IMR-90 (cell line): ENCODE data around the gene FRMD5. TPM values are rescaled to one million over a fixed set of nuclear protein-coding genes. Genes with fewer than 3 reads are reported as not detected.

Experiments used
- ATAC-seq: fragments of 200-7000 bp; cut with Tn5 transposase; 2 replicates; pipeline ENCODE4 v1.9.1; 2020; ENCODE audit warnings: low read depth, mild to moderate bottlenecking, moderate library complexity
- BruUV-seq: library from RNA; stranded (reverse); fragments of 400-500 nt; replicated peaks from 2 replicates; lab custom pipeline; 2021; lab: Mats Ljungman, UMichigan
- CTCF ChIA-PET: fragments of 300-600 bp; formaldehyde crosslinking; extraction: SDS; loops from one replicate; lab custom pipeline; 2021; ENCODE audit warnings: antibody characterized with exemption; lab: Yijun Ruan, JAX
- POLR2A ChIA-PET: fragments of 300-600 bp; sonication (Branson Sonifier 250); formaldehyde crosslinking; loops from one replicate; lab custom pipeline; 2022; ENCODE audit warnings: antibody characterized with exemption; ENCODE audit not compliant: unreplicated experiment; lab: Charles Lee
- DNase-seq: peaks from one replicate; pipeline ENCODE4 v3.0.0; 2013
- H2AFZ ChIP-seq: replicated peaks from 2 replicates; pipeline ENCODE3; 2013; ENCODE audit warnings: low read length, mild to moderate bottlenecking; ENCODE audit not compliant: poor library complexity
- H2AK5ac ChIP-seq: 2 replicates; pipeline ENCODE4 v1.6.1; 2013; ENCODE audit warnings: low read depth, low read length, inconsistent platforms
- H2AK9ac ChIP-seq: replicated peaks from 2 replicates; pipeline ENCODE3; 2013; ENCODE audit warnings: mild to moderate bottlenecking, low read depth, low read length, moderate library complexity; ENCODE audit not compliant: poor library complexity
- H2BK120ac ChIP-seq: 2 replicates; pipeline ENCODE4 v1.6.1; 2013; ENCODE audit warnings: low read depth, low read length, inconsistent platforms
- H2BK15ac ChIP-seq: 3 replicates; pipeline ENCODE4 v1.6.1; 2013; ENCODE audit warnings: low read depth, low read length, inconsistent platforms
- H2BK20ac ChIP-seq: 2 replicates; pipeline ENCODE4 v1.6.1; 2013; ENCODE audit warnings: low read depth, mild to moderate bottlenecking, inconsistent platforms, low read length, moderate library complexity
- H2BK5ac ChIP-seq: 2 replicates; pipeline ENCODE4 v1.6.1; 2013; ENCODE audit warnings: mild to moderate bottlenecking, low read depth, low read length, inconsistent platforms; ENCODE audit not compliant: poor library complexity, severe bottlenecking
- H3K14ac ChIP-seq: replicated peaks from 2 replicates; pipeline ENCODE4 v1.6.1; 2013; ENCODE audit warnings: low read depth, low read length, inconsistent platforms
- H3K18ac ChIP-seq: 2 replicates; pipeline ENCODE4 v1.6.1; 2013; ENCODE audit warnings: low read depth, low read length, control low read depth
- H3K23ac ChIP-seq: 2 replicates; pipeline ENCODE4 v1.6.1; 2013; ENCODE audit warnings: low read depth, low read length, inconsistent platforms
- H3K27ac ChIP-seq: 2 replicates; pipeline ENCODE4 v1.5.1; 2013; ENCODE audit warnings: mild to moderate bottlenecking, control low read depth, low read length; ENCODE audit not compliant: insufficient read depth
- H3K27me3 ChIP-seq: 2 replicates; pipeline ENCODE4 v1.6.1; 2013; ENCODE audit warnings: low read length; ENCODE audit not compliant: control insufficient read depth, insufficient read depth
- H3K36me3 ChIP-seq: 2 replicates; pipeline ENCODE4 v1.6.1; 2013; ENCODE audit warnings: low read length, mixed read lengths; ENCODE audit not compliant: control insufficient read depth, insufficient read depth
- H3K4ac ChIP-seq: 2 replicates; pipeline ENCODE4 v1.6.1; 2013; ENCODE audit warnings: low read depth, low read length, inconsistent platforms
- H3K4me1 ChIP-seq: 2 replicates; pipeline ENCODE4 v1.6.1; 2013; ENCODE audit warnings: low read length, mixed read lengths; ENCODE audit not compliant: control insufficient read depth, insufficient read depth
- H3K4me2 ChIP-seq: 2 replicates; pipeline ENCODE4 v1.6.1; 2013; ENCODE audit warnings: low read depth, mild to moderate bottlenecking, control low read depth, low read length, moderate library complexity
- H3K4me3 ChIP-seq: 2 replicates; pipeline ENCODE4 v1.5.1; 2013; ENCODE audit warnings: low read depth, mild to moderate bottlenecking, control low read depth, low read length, moderate library complexity; ENCODE audit not compliant: insufficient read depth
- H3K56ac ChIP-seq: 2 replicates; pipeline ENCODE4 v1.6.1; 2013; ENCODE audit warnings: low read length, inconsistent platforms; ENCODE audit not compliant: insufficient read depth; ENCODE audit errors: extremely low read depth
- H3K79me1 ChIP-seq, 2 experiments: 2 replicates each; pipeline ENCODE4 v1.6.1; 2013; ENCODE audit warnings: low read length in 2 of 2, inconsistent platforms in 1 of 2, low read depth in 1 of 2
- H3K9ac ChIP-seq: 2 replicates; pipeline ENCODE4 v1.6.1; 2013; ENCODE audit warnings: low read depth, low read length, control low read depth
- H3K9me1 ChIP-seq: 2 replicates; pipeline ENCODE4 v1.6.1; 2013; ENCODE audit warnings: low read length, inconsistent platforms; ENCODE audit not compliant: insufficient read depth
- H3K9me3 ChIP-seq: 2 replicates; pipeline ENCODE4 v1.6.1; 2013; ENCODE audit warnings: low read length; ENCODE audit not compliant: control insufficient read depth, insufficient read depth
- H4K20me1 ChIP-seq: 2 replicates; pipeline ENCODE4 v1.6.1; 2013; ENCODE audit warnings: low read length, inconsistent platforms; ENCODE audit not compliant: insufficient read depth
- H4K5ac ChIP-seq: 2 replicates; pipeline ENCODE4 v1.6.1; 2013; ENCODE audit warnings: mild to moderate bottlenecking, low read depth, low read length, control low read depth
- H4K8ac ChIP-seq, 2 experiments: 2 replicates each; pipeline ENCODE4 v1.6.1; 2013; ENCODE audit warnings: low read depth in 2 of 2, low read length in 2 of 2, control low read depth in 1 of 2, inconsistent platforms in 1 of 2
- H4K91ac ChIP-seq: 2 replicates; pipeline ENCODE4 v1.6.1; 2013; ENCODE audit warnings: low read depth, low read length, inconsistent platforms; ENCODE audit not compliant: insufficient read depth
- BHLHE40 ChIP-seq: fragments of 150-350 bp; IDR thresholded peaks from 2 replicates; pipeline ENCODE4 v1.6.1; 2016; ENCODE audit warnings: mild to moderate bottlenecking, low read depth, low read length
- CEBPB ChIP-seq: IDR thresholded peaks from 2 replicates; pipeline ENCODE4 v1.6.1; 2012; ENCODE audit warnings: low read depth, low read length, improper control_type of control experiment
- CHD1 ChIP-seq: IDR thresholded peaks from 2 replicates; pipeline ENCODE4 v1.6.1; 2012; ENCODE audit warnings: low read depth, low read length, improper control_type of control experiment
- CTCF ChIP-seq: conservative IDR thresholded peaks from 2 replicates; pipeline ENCODE4 v1.5.1; 2012; ENCODE audit warnings: mild to moderate bottlenecking, low read depth, low read length, improper control_type of control experiment
- ELK1 ChIP-seq: fragments of 150-350 bp; IDR thresholded peaks from 2 replicates; pipeline ENCODE4 v1.6.1; 2016; ENCODE audit warnings: low read depth, mild to moderate bottlenecking, low read length, moderate library complexity, borderline replicate concordance
- FOS ChIP-seq: fragments of 150-350 bp; IDR thresholded peaks from 2 replicates; pipeline ENCODE4 v1.6.1; 2016; ENCODE audit warnings: low read depth, low read length
- MAFK ChIP-seq: IDR thresholded peaks from 2 replicates; pipeline ENCODE4 v1.6.1; 2012; ENCODE audit warnings: low read depth, low read length, improper control_type of control experiment
- MAZ ChIP-seq: IDR thresholded peaks from 2 replicates; pipeline ENCODE4 v1.6.1; 2012; ENCODE audit warnings: low read depth, mild to moderate bottlenecking, low read length, improper control_type of control experiment, moderate library complexity, borderline replicate concordance
- MXI1 ChIP-seq: IDR thresholded peaks from 2 replicates; pipeline ENCODE4 v1.6.1; 2012; ENCODE audit warnings: low read depth, mild to moderate bottlenecking, low read length, moderate library complexity, borderline replicate concordance
- NFE2L2 ChIP-seq: fragments of 150-350 bp; IDR thresholded peaks from 2 replicates; pipeline ENCODE4 v1.6.1; 2016; ENCODE audit warnings: low read depth, mild to moderate bottlenecking, low read length
- POLR2A ChIP-seq: IDR thresholded peaks from 2 replicates; pipeline ENCODE4 v1.6.1; 2012; ENCODE audit warnings: mild to moderate bottlenecking, low read depth, low read length
- RAD21 ChIP-seq: IDR thresholded peaks from 2 replicates; pipeline ENCODE4 v1.6.1; 2012; ENCODE audit warnings: low read length, improper control_type of control experiment
- RCOR1 ChIP-seq: IDR thresholded peaks from 2 replicates; pipeline ENCODE4 v1.6.1; 2012; ENCODE audit warnings: mild to moderate bottlenecking, low read length, improper control_type of control experiment; ENCODE audit not compliant: insufficient replicate concordance
- USF2 ChIP-seq: fragments of 150-350 bp; IDR thresholded peaks from 2 replicates; pipeline ENCODE4 v1.6.1; 2017; ENCODE audit warnings: mild to moderate bottlenecking, antibody characterized with exemption, low read length, low read depth
- dilution Hi-C: fragments of 300-500 bp; cut with HindIII; formaldehyde crosslinking; loops from one replicate; pipeline ENCODE4 v1.14.3; 2018; ENCODE audit warnings: low sequenced_read_pairs; ENCODE audit not compliant: unreplicated experiment
- in situ Hi-C: fragments of 300-500 bp; cut with MboI; formaldehyde crosslinking; loops from 3 replicates; pipeline ENCODE4 v1.14.3; 2019; ENCODE audit warnings: low sequenced_read_pairs, inconsistent platforms, mixed read lengths
- intact Hi-C: fragments of 100-400 bp; cut with micrococcal nuclease; formaldehyde crosslinking; loops from 2 replicates; pipeline ENCODE4 v1.10.0; 2022
- polyA plus RNA-seq, 3 experiments: library from polyadenylated mRNA; depleted of rRNA; stranded (reverse); fragments of >200 nt; gene quantifications; 2 replicates each; pipeline ENCODE4 v1.2.3, GENCODE V29; 2012; ENCODE audit warnings: low replicate concordance in 1 of 3
- total RNA-seq: library from RNA; depleted of rRNA; stranded (reverse); fragments of >200 nt; gene quantifications from 2 replicates; pipeline ENCODE4 v1.2.3, GENCODE V29; 2012

Gene FRMD5
- total and polyA plus RNA-seq, 2 of the 4 experiments (the other 2 are of a cell fraction): 4.1 to 5.4 TPM

- in situ Hi-C loops: no loop called here
- BruUV-seq: no TSS peak
These were observed 47.4 kb downstream of the FRMD5 start for GRCh38 chr15:44147636-44148035.

More at GRCh38 chr15:44147636-44148035, 47.4 kb downstream of the FRMD5 start:
- Histone ChIP-seq H3K27ac (no peak overlapping the region), H3K9ac (no peak overlapping the region), H3K14ac (no peak overlapping the region), H3K23ac (no peak overlapping the region), H3K9me3 (no peaks in the 10 kb centered on the region), H4K8ac (no peak overlapping the region), H2AK9ac (no peak overlapping the region), H4K20me1 (no peaks in the 10 kb centered on the region), H2AFZ (no peak overlapping the region), H3K18ac (no peak overlapping the region), H3K36me3 (no peaks in the 10 kb centered on the region), H3K4me2 (no peak overlapping the region), H4K91ac (no peak overlapping the region), H2BK120ac (no peak overlapping the region), H3K27me3 (no peaks in the 10 kb centered on the region), H3K4me1 (no peaks in the 10 kb centered on the region), H3K4ac (no peak overlapping the region), H4K5ac (no peak overlapping the region), H3K79me1 (peaks cover 0 to 4% of the 10 kb centered on the region in 2 experiments; a peak in 2 of 4 replicates), H2AK5ac (no peak overlapping the region), H2BK15ac (no peak overlapping the region), H3K4me3 (no peak overlapping the region), H2BK20ac (no peak overlapping the region), H3K56ac (no peak overlapping the region), H3K9me1 (no peaks in the 10 kb centered on the region), H2BK5ac (no peak overlapping the region)
- ATAC-seq (no peak), DNase-seq (no peak)
- TF ChIP-seq RAD21 (no peak), MXI1 (no peak), MAFK (no peak), POLR2A (no peak), MAZ (no peak), CEBPB (no peak), NFE2L2 (no peak), CHD1 (no peak), ELK1 (no peak), CTCF (no peak), RCOR1 (no peak), USF2 (no peak), FOS (no peak), BHLHE40 (no peak)
- dilution Hi-C loops: no loop called here
- CTCF ChIA-PET: no interaction called here
- POLR2A ChIA-PET: no interaction called here
- intact Hi-C loops: no loop called here
